Retina (tissue), 1 donor: ENCODE measurements around the gene KAT2A.
A peak's percentile ranks its signal among the peaks of the same experiment; 100 is the strongest.

Experiments used
- DNase-seq: peaks from one replicate; pipeline ENCODE4 v3.0.0-alpha.2; 2016

The KAT2A gene

GRCh38 chr17:42112552-42113176 is 8.5 kb downstream of the KAT2A start, which contains the start of gene DHX58:
TSS of gene DHX58 (minus strand) at chr17:42112714. CDS start at chr17:42111892, 822 bp downstream.
- DNase-seq, result no peak

- DNase-seq, result no peak
These were observed 9.2 kb downstream of the KAT2A start for GRCh38 chr17:42111871-42112551.

GRCh38 chr17:42111265-42111636 is 9.9 kb downstream of the KAT2A start:
- no peak for DNase-seq

GRCh38 chr17:42110301-42111264 is 10.6 kb downstream of the KAT2A start:
- no peak for DNase-seq

GRCh38 chr17:42109086-42109485 is 12.1 kb downstream of the KAT2A start:
- no peak for DNase-seq

GRCh38 chr17:42107597-42108576 is 13.3 kb downstream of the KAT2A start:
- DNase-seq, result peak; percentile 80

- no peak for DNase-seq
These were observed 14.0 kb downstream of the KAT2A start for GRCh38 chr17:42107124-42107523.

- DNase-seq, result no peak
These were observed 15.2 kb downstream of the KAT2A start for GRCh38 chr17:42106009-42106408.

- no peak for DNase-seq
These were observed 16.9 kb downstream of the KAT2A start for GRCh38 chr17:42104264-42104663.

GRCh38 chr17:42103221-42103954 is 17.8 kb downstream of the KAT2A start:
- no peak for DNase-seq

GRCh38 chr17:42101513-42102292 is 19.5 kb downstream of the KAT2A start:
- peak; percentile 87 for DNase-seq

GRCh38 chr17:42098730-42099399 is 22.3 kb downstream of the KAT2A start:
- DNase-seq, result peak; percentile 36

- peak; percentile 51 for DNase-seq
These were observed 23.2 kb downstream of the KAT2A start, which contains the start of gene ZNF385C for GRCh38 chr17:42097691-42098631. TSS of gene ZNF385C (minus strand) at chr17:42098473. CDS start at chr17:42063056, 35,417 bp downstream.

GRCh38 chr17:42096360-42097111 is 24.6 kb downstream of the KAT2A start:
- DNase-seq, result no peak

GRCh38 chr17:42094375-42095069 is 26.6 kb downstream of the KAT2A start:
- no peak for DNase-seq

- no peak for DNase-seq
These were observed 28.2 kb downstream of the KAT2A start for GRCh38 chr17:42092939-42093338.
